Skeletal muscle cell (primary cell): Measurements from ENCODE around the gene PSMB10.
"Not testable (repeated sequence)": the region's sequence is repeated elsewhere in the genome, so short reads cannot be mapped to it uniquely, and the experiment has no call there.

Experiments
- DNase-seq: peaks from one replicate; pipeline ENCODE4 v3.0.0-alpha.2; 2010; ENCODE audit warnings: low read depth
- H3K4me3 ChIP-seq: 2 replicates; pipeline ENCODE4 v1.5.1; 2011; ENCODE audit warnings: low read depth, mild to moderate bottlenecking, control low read depth, low read length, moderate library complexity

PSMB10 gene

GRCh38 chr16:67936124-67936879, at the start of gene PSMB10:
PSMB10 (minus strand) TSS chr16:67936850; CDS start chr16:67936749, 101 bp downstream.
- no peak for DNase-seq
- peak within 1 kb of the TSS; percentile 91 for H3K4me3 ChIP-seq

GRCh38 chr16:67982011-67982696, 45.5 kb upstream of the PSMB10 start:
- no peak overlapping the region for H3K4me3 ChIP-seq
- DNase-seq, result no peak

DNA sequence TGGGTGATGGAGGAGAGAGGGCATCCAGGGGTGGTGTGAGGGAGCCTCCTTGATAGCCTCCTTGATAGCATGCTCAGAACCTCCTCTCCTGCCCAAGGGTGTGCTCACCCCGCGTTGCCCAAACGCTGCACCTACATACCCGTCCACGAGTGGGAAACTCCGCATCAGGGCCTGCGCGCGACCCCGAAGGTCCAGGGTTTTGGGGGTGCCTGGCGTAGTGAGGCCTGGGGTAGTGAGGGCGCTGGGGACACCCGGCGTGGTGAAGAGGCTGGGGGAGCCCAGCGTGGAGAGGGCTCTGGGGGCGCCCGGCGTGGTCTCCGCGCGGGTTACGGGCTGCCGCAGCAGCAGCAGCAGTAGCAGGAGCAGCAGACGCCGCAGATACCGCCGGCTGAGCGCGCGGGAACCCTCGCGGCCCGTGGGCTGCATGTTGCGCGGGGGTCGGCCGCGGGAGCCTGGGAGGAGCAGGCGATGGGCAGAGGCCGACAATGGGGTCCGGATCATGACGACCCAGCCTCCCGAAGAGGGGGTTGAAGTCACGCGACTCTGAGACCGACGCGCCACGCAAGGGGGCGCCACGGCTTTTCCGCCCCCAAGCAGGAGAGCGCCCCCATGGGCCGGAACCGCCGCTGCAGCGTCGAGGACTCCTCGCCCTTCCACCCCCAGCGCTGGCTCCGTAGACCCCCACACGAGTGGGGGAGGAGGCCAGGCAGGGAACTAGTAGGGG, 43.5 kb upstream of the PSMB10 start, which contains the start of gene DPEP3:
Gene DPEP3, minus strand, starts transcription at position 545 of the 724 bp plus-strand sequence. Its CDS starts 119 bp downstream, at position 426.
- no peak within 1 kb of the TSS for H3K4me3 ChIP-seq
- no peak for DNase-seq

GRCh38 chr16:67977469-67978227, 41.0 kb upstream of the PSMB10 start:
- H3K4me3 ChIP-seq, result no peak overlapping the region
- no peak for DNase-seq

DNA sequence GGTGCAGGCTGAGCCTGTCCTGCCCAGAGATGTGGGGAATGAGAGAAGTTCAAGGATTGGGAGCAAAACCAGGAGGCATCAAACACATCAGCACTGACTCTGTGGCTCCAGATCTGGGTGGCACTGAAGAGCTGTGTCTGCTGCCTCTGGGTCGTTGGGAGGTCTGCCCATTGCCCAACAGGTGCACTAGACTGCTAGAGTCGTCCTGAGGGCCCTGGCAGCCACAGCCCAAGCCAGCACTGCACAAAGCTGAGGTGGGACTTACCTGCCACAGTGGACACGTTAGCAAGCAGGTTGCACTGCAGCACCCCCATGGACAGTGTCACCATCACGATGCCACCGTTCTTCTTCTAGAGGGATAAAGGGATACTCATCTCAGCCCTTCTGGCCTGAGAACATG, 40.4 kb upstream of the PSMB10 start:
- no peak for DNase-seq
- no peak overlapping the region for H3K4me3 ChIP-seq

- no peak for DNase-seq
- no peak overlapping the region for H3K4me3 ChIP-seq
Measured at GRCh38 chr16:67976205-67976604, 39.6 kb upstream of the PSMB10 start.

DNA sequence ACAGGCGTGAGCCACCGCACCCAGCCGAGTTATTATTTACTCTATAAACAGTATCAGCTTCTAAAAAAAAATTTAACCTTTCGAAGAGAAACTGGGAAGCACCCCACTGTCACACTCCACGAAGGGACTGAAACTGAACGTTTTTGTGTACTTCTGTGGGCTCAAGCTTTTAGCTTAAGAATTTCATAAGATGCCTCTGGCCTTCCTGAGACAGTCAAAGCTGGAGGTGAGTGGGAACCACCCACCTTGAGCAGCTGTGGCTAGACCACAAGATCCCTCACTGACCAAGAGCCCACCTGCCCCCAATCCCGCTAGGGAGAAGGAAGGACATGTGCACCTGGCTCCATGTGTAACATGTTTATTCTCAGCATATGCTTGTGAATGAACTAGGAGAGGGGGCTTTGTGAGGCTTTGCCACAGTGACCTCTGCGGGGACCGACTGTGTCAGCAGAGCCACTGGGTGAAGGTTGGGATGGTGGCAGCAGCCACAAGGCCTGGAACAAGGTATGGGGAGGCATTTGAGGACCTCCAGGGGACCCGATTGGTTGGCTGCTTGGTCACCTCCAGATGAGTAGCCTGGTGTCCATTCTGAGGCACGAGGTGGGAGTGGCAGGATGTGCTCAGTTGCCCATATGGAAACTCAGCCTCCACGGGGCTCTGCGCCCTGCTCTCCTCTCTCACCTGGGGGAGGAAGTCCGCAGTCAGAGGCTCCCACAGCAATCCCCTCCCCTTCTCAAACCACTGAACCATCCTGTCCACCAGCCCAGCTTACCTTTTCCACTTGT, 38.9 kb upstream of the PSMB10 start:
- no peak for DNase-seq
- H3K4me3 ChIP-seq, result no peak overlapping the region

GRCh38 chr16:67972285-67972684, 35.6 kb upstream of the PSMB10 start:
- not testable (repeated sequence) for H3K4me3 ChIP-seq, DNase-seq

DNA sequence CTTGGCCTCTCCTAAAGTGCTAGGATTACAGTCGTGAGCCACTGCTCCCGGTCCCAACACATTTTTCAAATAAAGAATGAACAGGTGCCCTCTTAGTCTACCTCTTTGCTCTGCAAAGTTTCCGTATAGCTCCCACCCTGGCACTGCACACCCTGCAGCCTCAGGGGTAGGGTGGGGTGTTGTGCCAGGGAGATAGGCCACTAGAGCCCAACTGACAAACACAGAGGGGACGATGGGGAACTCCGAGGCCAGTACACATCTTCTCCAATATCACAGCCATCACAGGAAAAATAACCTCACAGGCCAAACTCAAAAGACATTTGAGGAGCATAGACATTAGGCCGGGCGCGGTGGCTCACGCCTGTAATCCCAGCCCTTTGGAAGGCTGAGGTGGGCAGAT, 34.5 kb upstream of the PSMB10 start:
- no peak overlapping the region for H3K4me3 ChIP-seq
- DNase-seq, result no peak

DNA sequence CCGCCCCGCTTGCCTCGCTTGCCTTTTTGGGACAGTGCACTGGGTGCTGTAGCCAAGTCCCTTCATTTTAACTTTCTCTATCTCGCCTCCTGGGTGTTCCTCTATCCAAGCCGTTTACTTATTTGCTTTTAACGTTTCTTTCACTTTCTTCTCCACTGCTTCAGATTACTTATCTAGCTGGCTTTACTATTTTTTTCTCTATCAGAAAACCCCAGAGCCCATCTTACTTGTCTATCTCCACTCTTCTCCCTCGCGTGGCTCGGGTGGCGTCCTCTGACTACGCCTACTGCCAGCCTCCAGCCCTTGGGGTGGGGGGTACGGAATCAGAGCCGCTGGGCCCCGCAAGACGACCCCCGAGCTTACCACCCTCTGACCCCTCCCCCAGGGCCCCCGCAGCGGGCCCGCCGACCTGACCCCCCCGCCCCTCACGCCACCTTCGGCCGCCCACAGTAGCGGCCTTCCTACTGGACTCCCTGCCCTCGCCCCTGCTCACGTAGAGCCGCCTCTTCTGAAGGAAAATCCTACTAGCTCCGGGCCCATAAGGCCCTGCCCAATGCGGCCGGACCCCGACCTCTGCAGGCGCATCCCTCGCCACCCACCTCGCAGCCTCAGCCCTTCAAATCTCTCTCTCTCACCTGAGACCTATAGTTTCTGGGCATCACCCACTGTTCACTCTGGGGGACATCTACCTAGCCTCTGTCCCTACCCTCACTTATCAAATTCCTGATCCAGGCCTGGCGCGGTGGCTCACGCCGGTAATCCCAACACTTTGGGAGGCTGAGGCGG, 32.8 kb upstream of the PSMB10 start:
- H3K4me3 ChIP-seq, result peak overlapping the region; percentile 67
- no peak for DNase-seq

DNA sequence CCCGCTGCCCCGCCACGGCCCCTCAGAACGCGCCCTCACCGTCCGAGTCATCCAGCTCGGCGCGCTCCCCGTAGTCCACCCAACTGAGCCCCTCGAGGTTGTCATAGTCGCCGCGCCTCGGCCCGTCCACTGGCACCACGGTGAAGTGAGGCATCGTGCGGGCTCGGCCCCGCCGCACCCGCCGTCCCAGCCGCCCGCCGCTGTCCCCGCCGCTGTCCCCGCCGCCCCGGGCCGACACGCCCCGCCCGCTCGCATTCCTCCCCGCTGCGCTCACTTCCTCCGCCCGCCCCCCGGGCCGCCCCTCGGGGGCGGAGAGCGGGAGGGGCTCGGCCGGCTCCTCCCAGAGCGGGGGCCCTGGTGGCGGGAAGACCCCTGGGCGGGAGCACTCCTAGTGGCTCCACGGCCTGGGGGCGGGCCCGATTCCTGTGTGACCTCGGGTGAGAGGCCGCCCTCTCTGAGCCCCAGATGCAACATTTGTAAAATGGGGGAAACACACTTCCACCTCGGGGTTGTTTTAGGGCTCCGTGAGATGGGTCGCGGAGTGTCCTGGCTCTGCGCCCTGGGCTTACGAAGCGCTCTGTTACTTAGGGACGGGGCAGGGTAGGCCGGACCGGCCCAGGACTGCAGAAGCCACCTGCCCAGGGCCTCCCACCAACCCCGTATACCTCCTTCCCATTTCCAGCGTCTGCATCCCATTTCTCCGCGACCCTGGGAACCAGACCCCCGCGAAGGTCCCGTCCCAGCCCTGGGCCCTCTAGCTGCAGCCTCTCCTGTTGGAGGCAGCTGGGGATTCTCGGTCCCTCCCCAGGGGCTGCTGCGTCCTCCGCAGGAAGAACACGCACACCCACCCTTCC, 32.0 kb upstream of the PSMB10 start, which contains the start of gene SLC12A4:
Gene SLC12A4, minus strand, starts transcription at position 238 of the 854 bp plus-strand sequence. Its CDS starts 84 bp downstream, at position 154.
- H3K4me3 ChIP-seq, result peak within 1 kb of the TSS; percentile 67
- peak; percentile 40 for DNase-seq

DNA sequence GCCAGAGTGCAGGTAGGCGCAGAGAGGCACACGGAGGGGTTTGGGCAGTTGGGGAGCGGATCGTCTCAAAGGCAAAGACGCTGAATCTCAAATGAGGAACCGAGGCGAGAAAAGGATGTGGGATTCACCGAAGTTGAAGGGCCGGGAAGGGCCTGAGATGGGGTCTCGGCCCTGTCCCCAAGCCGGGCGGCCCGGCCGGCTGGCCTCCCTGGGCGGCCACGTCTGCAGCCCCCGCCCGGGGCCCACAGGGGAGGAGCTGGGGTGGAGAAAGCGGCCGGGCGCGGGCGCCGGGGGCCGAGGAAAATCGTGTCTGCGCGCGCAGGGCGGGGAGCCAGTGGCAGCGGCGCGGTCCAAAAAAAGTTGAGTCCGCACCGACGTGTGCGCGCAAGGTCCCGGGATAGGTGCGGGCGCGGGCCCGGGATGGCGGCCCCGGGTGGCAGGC, 31.3 kb upstream of the PSMB10 start:
- no peak for DNase-seq
- H3K4me3 ChIP-seq, result peak overlapping the region; percentile 67

GRCh38 chr16:67967183-67967957, 30.7 kb upstream of the PSMB10 start:
- peak overlapping the region; percentile 67 for H3K4me3 ChIP-seq
- DNase-seq, result no peak

GRCh38 chr16:67966549-67967182, 30.0 kb upstream of the PSMB10 start:
- DNase-seq, result no peak

DNA sequence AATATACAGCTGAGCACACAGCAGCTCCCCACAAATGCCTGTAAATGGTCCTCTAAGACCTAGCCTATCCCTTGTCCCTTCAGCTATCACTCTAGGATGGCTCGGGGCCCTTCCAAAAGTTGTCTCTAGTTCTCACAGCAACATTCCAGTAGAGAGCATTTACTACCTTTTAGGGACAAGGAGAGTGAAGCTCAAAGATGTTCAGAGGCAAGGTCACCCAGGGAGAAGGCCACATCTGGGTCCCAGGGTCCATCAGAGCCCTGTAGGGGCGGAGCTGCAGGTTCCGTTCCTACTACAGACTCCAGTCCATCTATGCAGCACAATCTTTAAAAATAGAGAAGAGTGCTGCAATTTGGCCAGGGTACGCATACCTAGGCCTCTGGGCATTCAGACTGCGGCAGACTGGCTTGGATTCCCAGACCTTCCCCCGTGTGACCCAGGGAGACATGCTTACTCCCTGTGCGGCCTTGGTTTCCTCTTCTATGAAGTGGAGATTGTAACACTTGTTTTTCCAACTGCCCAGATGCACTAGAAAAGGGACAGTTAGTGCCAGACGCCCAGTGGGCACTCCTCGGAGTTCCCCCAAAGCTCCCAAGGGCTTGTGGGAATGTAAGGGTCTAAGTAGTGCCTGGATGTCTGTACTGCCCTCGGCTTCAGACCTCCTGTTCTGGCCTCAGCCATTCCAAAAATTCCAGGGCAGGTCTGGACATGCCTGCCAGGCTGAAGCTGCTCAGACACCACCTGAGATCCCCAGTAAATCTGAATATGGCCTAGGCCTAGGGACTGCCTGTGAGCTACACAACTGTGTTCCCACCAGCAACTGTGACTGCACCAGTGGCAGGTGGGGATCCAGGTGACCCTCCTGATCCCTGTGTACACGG, 29.3 kb upstream of the PSMB10 start:
- peak overlapping the region; percentile 67 for H3K4me3 ChIP-seq
- DNase-seq, result no peak

More at GRCh38 chr16:67966549-67967182, 30.0 kb upstream of the PSMB10 start:
- H3K4me3 ChIP-seq, result peak overlapping the region; percentile 67
